Jurkat, Clone E6-1 (cell line): ENCODE measurements around the gene CCDC14.
"Not testable (repeated sequence)": the region's sequence is repeated elsewhere in the genome, so short reads cannot be mapped to it uniquely, and the experiment has no call there.

Experiments used
- DNase-seq: peaks from one replicate; pipeline ENCODE4 v3.0.0-alpha.2; 2011; ENCODE audit warnings: low read depth, low spot score
- H3K4me3 ChIP-seq: 2 replicates; pipeline ENCODE4 v1.5.1; 2011; ENCODE audit warnings: mild to moderate bottlenecking, low read length, control low read depth, moderate library complexity

CCDC14 gene

DNA sequence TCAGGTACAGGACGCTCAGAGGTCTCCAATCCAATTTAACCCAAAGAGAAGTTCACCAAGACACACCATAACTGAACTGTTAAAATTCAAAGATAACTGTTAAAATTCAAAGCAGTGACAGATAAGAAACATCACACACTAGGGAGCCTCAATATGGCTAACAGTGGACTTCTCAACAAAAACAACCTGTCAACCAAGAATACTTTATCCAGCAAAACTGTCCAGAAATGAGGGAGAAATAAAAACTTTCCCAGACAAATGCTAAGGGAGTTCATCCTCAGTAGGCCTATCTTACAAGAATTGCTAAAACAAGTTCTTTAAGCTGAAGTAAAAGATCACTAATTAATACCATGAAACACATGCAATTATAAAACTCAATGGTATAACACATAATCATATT, 40.6 kb downstream of the CCDC14 start:
- no peak for DNase-seq
- no peak overlapping the region for H3K4me3 ChIP-seq

DNA sequence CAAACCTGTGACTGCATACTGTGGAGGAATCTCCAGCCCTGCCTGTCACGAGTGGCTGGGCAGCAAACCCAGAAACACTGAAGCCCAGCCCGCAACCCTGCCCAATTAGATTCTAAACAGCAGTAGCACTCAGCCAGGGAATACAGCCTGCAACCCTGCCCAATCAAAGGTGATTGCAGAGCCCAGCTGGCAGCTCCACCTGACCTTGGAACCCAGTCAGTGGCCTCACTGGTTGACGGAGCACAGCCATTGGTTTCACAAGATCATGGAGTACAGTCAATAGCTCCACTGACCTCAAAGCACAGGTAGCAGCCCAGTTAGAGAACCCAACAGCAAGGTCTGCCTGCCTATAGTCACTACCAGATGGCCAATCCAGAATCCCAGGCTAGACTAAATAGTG, 41.7 kb downstream of the CCDC14 start:
- H3K4me3 ChIP-seq, result no peak overlapping the region
- no peak for DNase-seq

DNA sequence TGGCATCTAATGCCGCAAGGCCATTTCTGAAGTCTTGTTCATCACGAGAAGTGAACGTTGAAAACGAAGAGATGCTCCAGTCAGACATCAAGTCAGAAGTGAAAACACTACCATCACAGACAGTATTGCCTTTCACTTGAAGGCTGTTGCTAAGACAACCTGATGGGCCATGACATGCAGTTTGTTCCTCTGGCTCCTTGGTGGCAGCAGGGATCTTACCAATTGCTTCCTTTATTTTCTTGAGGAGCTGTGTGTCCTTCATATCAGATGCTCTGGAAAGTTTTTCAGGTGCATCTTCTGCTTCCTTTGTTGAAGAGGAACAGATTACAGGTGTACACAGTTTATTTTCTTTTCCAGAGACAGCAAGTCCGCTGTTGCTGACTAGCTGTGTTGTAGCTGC, 46.2 kb downstream of the CCDC14 start:
- no peak overlapping the region for H3K4me3 ChIP-seq
- DNase-seq, result no peak

DNA sequence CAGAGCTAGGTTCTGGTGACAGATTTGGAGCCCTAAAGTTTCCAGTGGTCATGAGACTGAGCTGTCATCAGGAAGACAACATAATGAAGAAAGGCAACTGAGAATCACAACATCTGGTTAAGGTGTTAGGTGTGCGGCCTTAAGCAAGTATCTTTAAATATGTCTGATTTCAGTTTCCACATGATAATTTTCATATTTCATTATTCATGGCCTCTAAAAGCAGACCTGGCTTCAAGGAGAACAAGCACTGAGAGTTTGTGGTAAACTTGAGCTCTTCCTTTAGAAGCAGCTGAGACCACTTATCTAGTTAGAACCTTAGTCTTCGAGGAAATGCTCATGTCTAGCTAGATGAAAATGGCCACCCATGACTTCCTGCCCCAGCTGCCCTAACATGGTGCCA, 51.2 kb downstream of the CCDC14 start:
- H3K4me3 ChIP-seq, result no peak overlapping the region
- no peak for DNase-seq

DNA sequence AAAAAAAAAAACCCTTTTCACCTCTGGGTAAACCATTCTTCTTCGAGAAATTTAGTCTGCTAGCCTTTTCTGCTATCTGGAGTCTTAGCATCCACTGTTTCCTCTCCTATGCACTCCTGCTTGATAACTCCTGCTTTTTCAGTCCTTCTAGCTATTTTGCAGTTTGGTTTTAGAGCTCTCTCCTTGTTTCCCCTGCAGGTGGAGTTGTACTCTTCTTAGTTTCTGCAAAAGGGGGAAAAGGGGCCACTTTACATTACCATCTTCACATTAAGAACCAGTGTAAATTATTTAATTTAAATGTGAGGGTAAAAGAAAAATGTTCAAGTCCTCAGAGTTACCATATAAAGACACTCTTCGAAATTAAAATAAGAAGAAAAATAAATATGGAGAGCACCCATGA, 53.3 kb downstream of the CCDC14 start:
- H3K4me3 ChIP-seq, result no peak overlapping the region
- no peak for DNase-seq

DNA sequence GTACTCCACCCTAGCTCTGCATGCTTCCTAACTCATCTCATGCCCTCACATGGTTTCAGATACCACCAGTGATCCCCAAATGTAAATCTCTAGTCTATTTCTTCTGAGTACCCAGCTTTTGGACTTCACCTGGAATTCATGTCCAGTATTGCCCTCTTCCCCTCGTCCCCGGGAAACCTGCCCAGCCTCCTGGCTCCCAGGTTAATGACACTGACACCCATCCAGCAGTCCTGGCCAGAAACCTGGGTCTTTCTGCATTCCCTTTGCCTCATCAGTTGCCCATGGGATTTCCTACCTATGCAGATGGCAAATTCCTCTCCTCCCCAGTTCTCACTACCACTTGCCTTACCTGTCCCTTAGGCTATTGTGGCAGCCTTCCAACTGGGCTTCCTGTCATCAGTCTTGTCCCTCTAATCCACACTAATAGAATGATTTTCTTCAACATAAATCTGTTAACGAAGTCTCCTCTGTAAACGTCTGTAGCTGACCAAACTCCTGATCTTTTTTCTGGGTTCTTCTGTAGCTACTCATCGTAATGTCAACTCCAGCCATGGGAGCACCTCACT, 61.6 kb downstream of the CCDC14 start:
- no peak overlapping the region for H3K4me3 ChIP-seq
- DNase-seq, result no peak

DNA sequence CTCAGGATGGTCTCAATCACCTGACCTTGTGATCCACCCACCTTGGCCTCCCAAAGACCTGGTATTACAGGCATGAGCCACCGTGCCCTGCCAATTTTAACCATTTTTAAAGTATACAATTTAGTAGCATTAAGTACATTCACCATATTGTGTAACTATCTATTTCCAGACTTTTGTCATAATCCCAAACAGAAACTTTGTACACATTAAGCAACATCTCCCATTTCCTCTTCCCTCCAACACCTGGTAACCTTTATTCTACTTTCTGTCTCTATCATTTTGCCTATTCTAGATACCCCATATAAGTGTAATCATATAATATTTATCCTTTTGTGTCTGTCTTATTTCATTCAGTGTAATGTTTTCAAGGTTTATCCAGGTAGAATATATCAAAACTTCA, 68.0 kb downstream of the CCDC14 start:
- no peak for DNase-seq
- H3K4me3 ChIP-seq, result no peak overlapping the region

DNA sequence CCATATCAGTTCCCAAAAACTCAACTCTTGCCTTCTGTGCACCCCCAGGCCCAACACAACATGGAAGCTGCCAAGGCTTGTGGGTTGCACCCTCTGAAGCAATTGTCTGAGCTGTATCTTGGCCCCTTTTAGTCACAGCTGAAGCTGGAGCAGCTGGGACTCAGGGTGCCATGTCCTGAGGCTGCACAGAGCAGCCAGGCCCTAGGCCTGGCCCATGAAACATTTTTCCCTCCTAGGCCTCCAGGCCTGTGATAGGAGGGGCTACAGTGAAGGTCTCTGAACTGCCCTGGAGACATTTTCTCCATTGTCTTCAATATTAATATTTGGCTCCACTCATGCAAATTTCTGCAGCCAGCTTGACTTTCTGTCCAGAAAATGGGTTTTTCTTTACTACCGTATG, 68.8 kb downstream of the CCDC14 start:
- no peak overlapping the region for H3K4me3 ChIP-seq
- DNase-seq, result no peak

DNA sequence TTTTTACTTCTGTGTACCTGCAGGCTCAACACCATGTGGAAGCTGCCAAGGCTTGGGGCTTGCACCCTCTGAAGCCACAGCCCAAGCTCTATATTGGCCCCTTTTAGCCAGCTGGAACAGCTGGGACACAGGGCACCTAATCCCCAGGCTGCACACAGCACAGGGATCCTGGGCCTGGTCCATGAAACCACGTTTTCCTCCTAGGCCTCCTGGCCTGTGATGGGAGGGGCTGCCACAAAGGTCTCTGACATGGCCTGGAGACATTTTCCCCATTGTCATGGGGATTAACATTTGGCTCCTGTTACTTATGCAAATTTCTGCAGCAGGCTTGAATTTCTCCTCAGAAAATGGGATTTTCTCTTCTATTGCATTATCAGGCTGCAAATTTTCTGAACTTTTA, 70.0 kb downstream of the CCDC14 start:
- not testable (repeated sequence) for DNase-seq, H3K4me3 ChIP-seq

DNA sequence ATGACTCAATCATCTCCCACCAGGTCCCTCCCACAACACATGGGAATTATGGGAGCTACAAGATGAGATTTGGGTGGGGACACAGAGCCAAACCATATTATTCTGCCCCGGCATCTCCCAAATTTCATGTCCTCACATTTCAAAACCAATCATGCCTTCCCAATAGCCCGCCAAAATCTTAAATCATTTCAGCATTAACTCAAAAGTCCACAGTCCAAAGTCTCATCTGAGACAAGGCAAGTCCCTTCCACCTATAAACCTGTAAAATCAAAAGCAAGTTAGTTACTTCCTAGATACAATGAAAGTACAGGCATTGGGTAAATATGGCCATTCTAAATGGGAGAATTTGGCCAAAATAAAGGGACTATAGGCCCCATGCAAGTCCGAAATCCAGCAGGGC, 70.9 kb downstream of the CCDC14 start:
- DNase-seq, H3K4me3 ChIP-seq: not testable (repeated sequence)

DNA sequence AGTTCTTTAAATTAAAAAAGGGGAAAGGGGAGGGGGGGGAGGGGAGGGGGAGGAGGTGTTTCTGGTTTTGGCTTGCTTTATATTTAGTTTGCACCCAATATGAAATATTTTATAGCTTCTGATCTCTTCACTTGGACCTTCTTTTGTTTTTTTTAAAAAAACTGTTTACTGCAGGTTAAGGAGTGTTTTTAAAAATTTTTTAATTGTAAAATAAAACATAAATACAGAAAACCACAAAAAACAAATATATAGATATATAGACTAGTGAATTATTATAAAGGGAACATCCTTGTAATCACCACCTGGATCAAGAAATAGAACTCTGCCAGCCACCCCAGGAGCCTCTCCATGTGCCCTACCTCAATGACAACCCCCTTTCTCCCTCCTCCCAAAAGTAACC, 76.0 kb downstream of the CCDC14 start:
- no peak for DNase-seq
- H3K4me3 ChIP-seq, result peak overlapping the region; percentile 53

DNA sequence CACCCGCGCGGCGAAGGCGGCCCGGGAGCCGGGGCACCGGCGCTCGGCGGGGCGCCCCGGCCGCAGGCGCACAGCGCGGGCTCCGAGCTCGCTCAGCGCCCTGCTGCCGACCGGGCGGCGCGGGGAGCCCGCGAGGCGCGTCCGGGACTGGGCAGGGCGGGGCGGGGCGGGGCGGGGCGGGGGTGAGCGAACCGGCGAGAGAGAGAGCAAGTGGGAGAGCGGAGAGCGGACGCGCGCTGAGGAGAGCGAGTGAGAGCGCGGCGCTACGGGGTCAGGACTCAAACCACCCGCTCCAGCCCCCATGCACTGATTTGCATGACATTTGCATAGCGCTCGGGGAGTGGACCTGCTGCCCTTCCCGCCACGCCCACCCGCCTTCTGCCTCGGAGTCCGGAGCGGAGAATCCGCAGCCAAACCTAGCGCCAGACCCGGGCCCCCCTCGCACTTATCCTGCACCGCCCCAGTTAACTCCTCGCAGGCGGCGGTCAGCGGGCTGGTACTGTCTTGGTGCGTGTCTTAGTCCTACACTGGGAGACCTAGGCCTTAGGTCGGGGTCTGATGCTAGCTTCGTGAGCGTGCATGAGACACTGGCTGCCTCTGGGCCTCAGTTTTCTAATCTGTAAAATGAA, 76.7 kb downstream of the CCDC14 start, which contains the start of gene MYLK:
Gene MYLK, minus strand, starts transcription at position 130 of the 629 bp plus-strand sequence. CDS start 90,491 bp downstream, outside the sequence.
- DNase-seq, result peak; percentile 79
- H3K4me3 ChIP-seq, result peak within 1 kb of the TSS; percentile 53

DNA sequence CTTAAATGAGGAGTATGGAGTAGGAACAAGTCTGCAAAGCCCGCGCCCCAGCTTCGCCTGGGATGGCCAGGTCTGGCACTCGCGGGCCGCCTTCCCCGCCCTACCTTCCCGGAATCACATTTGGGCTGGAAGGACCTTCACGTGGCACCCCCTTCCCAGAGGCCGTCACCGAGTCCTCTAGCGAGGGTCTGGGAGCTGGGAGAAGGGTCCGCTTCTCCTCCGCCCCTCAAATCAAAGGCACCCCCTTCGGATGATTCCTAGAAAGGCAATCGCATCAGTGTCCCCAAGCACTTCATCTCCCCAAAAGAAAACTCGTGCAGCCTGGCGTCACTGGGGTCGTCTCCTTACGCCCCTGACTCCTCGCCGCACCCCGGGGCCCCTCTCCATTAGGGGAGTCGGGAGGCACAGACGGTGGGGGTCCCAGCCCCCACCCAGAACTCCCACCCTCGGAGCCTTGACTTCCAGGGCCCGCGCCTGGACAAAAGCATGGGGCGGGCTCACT, 77.3 kb downstream of the CCDC14 start:
- H3K4me3 ChIP-seq, result peak overlapping the region; percentile 46

DNA sequence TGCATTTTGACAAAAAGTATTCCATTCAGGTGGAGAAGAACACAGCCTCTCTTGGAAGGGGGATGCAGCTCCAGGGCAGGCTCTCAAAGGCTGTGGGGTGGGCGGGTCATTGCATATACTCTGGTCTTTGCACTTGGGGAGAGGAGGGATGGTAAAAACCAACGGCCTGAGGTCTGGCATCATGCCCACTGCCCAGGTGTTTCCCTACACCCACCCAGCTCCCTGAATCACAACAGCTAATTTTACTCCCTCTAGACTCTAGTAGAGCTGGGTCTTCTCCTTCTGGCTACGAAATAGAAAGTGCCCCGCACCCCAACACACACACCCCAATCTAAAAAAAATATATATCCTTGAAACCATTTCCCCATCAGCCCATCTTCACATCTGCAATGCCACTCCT, 77.9 kb downstream of the CCDC14 start:
- no peak overlapping the region for H3K4me3 ChIP-seq
- DNase-seq, result no peak

More for the DNA sequence above, 77.3 kb downstream of the CCDC14 start:
- DNase-seq, result no peak

DNA sequence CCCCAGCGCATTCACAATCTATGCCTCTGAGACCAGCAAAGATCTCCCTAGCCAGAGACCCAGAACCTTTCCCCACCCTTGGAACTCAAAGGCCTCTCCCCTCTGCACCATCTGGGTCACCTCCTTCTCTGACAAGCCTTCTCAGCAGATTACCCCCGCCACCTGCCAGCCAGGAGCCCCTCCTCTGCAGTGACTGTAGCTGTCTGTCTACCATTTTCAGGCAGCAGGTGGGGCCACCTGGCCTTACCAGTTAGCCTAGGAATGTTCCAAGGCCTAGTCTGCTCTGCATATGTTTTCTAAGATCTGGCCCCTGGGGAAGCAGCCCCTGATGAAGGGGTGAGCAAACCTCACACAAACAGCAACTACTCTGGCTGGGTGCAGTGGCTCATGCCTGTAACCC, 79.3 kb downstream of the CCDC14 start:
- no peak overlapping the region for H3K4me3 ChIP-seq
- no peak for DNase-seq

DNA sequence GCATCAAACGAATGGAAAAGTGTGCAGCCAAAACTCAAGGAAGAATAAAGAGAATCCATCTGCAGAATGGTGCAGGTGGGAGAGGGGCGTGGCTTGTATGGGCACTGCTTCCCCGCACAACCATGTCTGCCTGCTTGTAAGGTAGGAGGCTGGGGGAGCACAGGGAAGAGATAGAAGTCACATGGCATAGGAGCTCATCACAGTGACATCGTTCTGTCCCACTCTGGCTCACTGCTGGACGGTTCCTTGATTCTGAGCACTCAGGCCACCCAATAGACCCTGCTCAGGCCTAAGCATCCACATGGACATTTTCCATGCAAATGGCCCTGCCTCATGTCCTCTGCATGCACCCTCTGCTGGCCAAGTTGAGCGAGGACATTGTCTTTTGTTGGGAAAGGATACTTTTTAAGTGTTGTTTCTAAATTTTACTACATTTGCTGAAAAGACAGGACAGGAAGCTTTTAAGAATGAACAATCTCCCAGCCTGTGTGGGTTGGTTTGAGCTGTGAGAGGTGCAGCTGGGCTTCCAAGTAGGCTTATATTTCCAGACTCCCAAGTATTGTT, 79.9 kb downstream of the CCDC14 start:
- DNase-seq, result peak; percentile 16
- H3K4me3 ChIP-seq, result no peak overlapping the region

DNA sequence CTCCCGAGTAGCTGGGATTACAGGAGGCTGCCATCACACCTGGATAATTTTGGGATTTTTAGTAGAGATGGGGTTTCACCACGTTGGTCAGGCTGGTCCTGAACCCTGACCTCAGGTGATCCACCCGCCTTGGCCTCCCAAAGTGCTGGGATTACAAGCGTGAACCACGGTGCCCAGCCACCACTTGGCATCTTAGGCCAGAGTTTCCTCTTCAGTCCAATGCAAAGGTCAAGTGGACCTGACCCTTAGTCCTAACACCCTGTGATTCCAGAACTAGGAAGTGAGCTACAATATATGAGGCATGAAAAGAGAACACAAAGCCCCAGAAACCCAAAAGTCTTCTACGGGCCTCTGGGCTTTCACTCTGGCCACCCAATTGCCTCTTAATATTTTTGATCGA, 82.2 kb downstream of the CCDC14 start:
- DNase-seq, result no peak
- no peak overlapping the region for H3K4me3 ChIP-seq

DNA sequence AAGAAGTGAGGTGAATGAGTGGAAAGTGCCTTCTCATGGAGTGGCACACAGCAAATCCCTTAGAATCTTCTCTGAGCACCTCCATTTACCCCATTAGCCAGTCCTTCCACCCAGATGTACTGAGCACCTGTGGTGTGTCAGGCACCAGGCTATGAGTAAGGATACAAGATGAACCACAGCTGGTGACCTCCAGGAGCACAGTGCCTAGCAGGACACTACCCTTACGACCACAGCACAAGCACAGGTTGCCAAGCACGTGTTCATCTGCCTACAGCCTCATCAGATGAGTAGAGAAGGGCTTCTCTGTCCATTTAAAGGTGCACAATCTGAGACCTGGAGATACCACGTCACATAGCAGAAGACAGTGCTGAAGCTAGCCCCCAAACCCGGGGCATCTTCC, 83.1 kb downstream of the CCDC14 start:
- DNase-seq, result no peak
- no peak overlapping the region for H3K4me3 ChIP-seq

DNA sequence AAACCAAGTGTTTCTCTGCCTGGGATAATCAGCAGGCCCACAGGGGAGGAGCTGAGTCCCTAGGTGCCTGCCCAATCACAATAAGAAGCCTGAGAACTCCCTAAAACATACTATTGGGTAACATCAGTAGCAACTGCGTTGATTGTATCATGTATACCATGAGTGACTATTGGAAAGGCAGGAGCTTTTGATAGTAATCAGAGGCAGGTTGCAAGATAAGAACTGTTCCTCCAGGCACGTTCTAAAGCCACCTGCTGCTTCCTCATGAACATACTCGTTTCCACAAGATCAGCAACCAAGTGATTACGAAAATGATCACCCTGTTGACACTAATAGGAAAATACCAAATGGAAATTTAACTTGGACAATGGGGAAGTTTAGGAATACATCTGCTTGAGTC, 83.6 kb downstream of the CCDC14 start:
- DNase-seq, result no peak
- H3K4me3 ChIP-seq, result no peak overlapping the region

DNA sequence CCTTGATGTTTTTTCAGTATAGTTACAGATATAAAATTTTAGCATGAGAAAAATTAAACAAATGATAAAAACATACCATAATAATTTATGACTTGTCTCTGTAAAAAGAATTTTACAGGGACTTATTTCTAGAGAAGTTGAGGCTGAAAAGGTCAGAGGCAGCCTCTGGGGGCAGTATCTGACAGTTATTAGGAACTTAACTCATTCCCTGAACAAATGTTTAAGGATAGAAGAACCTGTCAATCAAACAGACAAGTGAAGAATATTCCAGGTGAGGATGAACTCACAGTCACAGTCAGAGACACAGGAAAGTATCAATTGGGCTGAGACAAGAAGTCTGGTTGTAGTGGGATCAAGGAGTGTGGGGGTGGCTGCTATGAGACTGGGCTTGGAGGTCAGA, 84.2 kb downstream of the CCDC14 start:
- DNase-seq, result no peak
- H3K4me3 ChIP-seq, result no peak overlapping the region

DNA sequence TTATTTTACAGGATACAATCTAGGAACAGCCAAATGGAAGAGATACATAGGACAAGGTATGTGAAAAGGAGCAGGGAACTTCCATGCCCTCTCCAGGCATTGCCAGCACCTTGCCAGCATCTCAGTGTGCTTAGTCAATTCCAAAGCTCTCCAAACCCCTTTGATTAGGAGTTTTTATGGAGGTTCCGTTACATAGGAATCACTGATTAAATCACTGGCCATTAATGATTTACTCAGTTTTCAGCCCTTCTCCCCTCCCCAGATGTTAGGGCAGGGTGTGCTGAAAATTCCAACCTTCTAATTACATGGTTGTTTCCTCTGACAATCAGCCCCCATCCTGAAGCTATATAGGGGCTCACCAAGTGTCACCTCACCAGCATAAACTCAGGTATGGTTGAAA, 88.4 kb downstream of the CCDC14 start:
- no peak overlapping the region for H3K4me3 ChIP-seq
- DNase-seq, result no peak
